B cell (primary cell): ENCODE data around the gene TCAP.

Experiments
- EZH2 ChIP-seq: IDR thresholded peaks from 2 replicates; pipeline ENCODE4 v1.6.1; 2012; ENCODE audit warnings: borderline replicate concordance, low read depth, mild to moderate bottlenecking, moderate library complexity, low read length; ENCODE audit not compliant: insufficient read depth, poor library complexity, severe bottlenecking
- TF ChIP-seq, protein P1 (sequence below): fragments of 200-600 bp; IDR thresholded peaks from one replicate; pipeline ENCODE4 v1.8.0; 2022; ENCODE audit warnings: antibody characterized with exemption, mild to moderate bottlenecking

DNA sequence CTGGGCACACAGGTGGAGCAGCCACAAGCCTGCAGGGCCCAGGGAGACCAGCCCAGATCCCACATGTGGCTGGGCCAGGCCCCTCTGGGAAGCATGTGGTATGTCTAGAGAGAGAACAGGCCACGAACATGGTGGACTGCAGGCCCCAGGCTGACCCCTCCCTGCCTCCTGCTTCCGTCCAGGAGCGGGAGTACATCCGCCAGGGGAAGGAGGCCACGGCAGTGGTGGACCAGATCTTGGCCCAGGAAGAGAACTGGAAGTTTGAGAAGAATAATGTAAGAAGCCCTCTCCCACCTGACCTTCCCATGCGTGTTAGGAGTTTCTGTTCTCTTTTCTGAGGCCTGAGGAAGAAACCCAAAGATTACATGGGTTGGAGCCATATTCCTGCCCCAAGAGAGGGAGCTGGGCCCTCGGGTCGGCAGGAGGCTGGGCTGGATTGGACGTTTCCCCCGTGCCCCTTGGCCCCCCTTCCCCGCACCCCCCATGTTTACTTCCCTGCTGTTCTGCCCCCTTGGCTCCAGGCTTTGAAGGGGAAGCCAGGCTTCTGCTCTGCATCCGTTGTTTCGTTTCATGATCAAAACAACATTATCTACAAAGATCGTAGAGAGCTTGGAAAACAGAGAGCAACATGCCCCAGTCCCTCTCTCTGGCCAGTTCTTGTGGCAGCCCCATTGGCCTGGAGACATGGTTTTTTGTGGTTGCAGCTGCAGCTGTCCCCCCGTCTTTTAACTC lies 5.7 kb upstream of the TCAP start:
- TF ChIP-seq, protein P1, sequence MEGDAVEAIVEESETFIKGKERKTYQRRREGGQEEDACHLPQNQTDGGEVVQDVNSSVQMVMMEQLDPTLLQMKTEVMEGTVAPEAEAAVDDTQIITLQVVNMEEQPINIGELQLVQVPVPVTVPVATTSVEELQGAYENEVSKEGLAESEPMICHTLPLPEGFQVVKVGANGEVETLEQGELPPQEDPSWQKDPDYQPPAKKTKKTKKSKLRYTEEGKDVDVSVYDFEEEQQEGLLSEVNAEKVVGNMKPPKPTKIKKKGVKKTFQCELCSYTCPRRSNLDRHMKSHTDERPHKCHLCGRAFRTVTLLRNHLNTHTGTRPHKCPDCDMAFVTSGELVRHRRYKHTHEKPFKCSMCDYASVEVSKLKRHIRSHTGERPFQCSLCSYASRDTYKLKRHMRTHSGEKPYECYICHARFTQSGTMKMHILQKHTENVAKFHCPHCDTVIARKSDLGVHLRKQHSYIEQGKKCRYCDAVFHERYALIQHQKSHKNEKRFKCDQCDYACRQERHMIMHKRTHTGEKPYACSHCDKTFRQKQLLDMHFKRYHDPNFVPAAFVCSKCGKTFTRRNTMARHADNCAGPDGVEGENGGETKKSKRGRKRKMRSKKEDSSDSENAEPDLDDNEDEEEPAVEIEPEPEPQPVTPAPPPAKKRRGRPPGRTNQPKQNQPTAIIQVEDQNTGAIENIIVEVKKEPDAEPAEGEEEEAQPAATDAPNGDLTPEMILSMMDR = no peak
- no peak for TF ChIP-seq EZH2
